ENCODE results near the gene BTN2A1.

The BTN2A1 gene

DNA sequence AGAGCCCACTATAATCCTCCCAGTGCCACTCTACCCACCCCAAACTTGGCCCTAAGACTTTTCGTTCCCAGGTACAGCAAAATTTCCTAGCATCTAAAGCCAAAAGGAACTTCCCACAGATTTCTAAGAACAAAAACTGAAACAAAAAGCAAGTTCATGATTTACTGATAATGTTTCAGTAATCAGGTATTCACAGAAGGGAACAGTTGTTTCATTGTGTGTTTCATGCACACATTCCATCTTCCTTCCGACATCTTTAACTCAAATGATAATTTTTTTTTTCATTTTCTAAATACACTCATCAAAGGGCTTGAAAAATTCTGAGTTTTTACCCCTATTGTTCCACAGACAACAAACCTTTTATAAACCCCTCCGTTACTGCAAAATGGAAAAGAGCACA lies 36.4 kb downstream of the BTN2A1 start:
- no peaks in the 10 kb centered on the region for H3K79me1 ChIP-seq (ENCODE audit: low read length)
- H3K4me1 ChIP-seq (ENCODE audit: control insufficient read depth in 1 of 2, insufficient read depth in 2 of 2, low read length in 2 of 2) = no peaks in the 10 kb centered on the region
- H2BK5ac ChIP-seq (ENCODE audit: low read depth, low read length, poor library complexity) = no peak overlapping the region
- no CpG with 5 or more reads among the region's 3 CpGs for WGBS (ENCODE audit: extremely low coverage, insufficient coverage, insufficient read length)
- no peak overlapping the region for H3K4me2 ChIP-seq (ENCODE audit: low read length)
- H2AFZ ChIP-seq (ENCODE audit: insufficient read depth, low read length, poor library complexity) = no peak overlapping the region
- no peak overlapping the region for H3K4ac ChIP-seq (ENCODE audit: low read depth, low read length)
- H3K23ac ChIP-seq (ENCODE audit: low read length) = no peak overlapping the region
- H3K27me3 ChIP-seq (ENCODE audit: insufficient read depth, low read length) = no peaks in the 10 kb centered on the region
- no peak overlapping the region for H4K12ac ChIP-seq (ENCODE audit: low read depth, low read length)
- H4K91ac ChIP-seq (ENCODE audit: low read depth, low read length) = no peak overlapping the region
- no peak overlapping the region for H3K9ac ChIP-seq (ENCODE audit: low read length)
- no peak overlapping the region for H3K18ac ChIP-seq (ENCODE audit: low read length)
- H4K8ac ChIP-seq (ENCODE audit: low read depth, low read length) = no peak overlapping the region
- H2AK5ac ChIP-seq (ENCODE audit: low read length) = no peak overlapping the region
- H3K9me3 ChIP-seq (ENCODE audit: insufficient read depth, low read depth, low read length) = no peaks in the 10 kb centered on the region
- H2BK120ac ChIP-seq (ENCODE audit: insufficient read depth, low read length, poor library complexity) = no peak overlapping the region
- H3K27ac ChIP-seq (ENCODE audit: low read depth, low read length) = no peak overlapping the region
- H3K36me3 ChIP-seq (ENCODE audit: control insufficient read depth in 1 of 2, insufficient read depth in 2 of 2, low read length in 2 of 2) = no peaks in the 10 kb centered on the region
- H2BK12ac ChIP-seq (ENCODE audit: low read length) = no peak overlapping the region
- H3K79me2 ChIP-seq (ENCODE audit: control insufficient read depth, insufficient read depth, low read length, poor library complexity) = no peaks in the 10 kb centered on the region
- no peak for DNase-seq
- no peak overlapping the region for H3K4me3 ChIP-seq (ENCODE audit: low read depth, low read length)
- H3K14ac ChIP-seq (ENCODE audit: low read length) = no peak overlapping the region

DNA sequence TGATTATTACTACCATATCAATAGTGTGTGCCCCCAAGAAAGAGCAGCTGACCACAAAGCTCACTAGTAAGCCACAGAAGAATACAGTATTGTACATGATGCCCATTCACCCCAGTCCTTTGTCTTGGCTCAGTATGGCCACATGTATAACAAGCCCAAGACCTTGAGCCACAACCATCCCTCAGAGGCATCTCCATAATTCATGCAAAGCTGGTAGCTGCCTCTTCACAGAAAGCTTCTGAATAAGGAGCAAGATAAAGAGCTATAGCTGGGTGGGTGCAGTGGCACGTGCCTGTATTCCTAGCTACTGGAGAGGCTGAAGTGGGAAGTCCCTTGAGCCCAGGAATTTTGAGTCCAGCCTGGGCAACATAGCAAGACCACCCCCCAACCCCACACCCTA lies 37.5 kb downstream of the BTN2A1 start:
- H4K91ac ChIP-seq (ENCODE audit: low read depth, low read length) = no peak overlapping the region
- H3K23ac ChIP-seq (ENCODE audit: low read length) = no peak overlapping the region
- H2AFZ ChIP-seq (ENCODE audit: insufficient read depth, low read length, poor library complexity) = no peak overlapping the region
- no peak overlapping the region for H4K8ac ChIP-seq (ENCODE audit: low read depth, low read length)
- H3K4me1 ChIP-seq (ENCODE audit: control insufficient read depth in 1 of 2, insufficient read depth in 2 of 2, low read length in 2 of 2) = no peaks in the 10 kb centered on the region
- H3K4me3 ChIP-seq (ENCODE audit: low read depth, low read length) = no peak overlapping the region
- H3K14ac ChIP-seq (ENCODE audit: low read length) = no peak overlapping the region
- H2AK5ac ChIP-seq (ENCODE audit: low read length) = no peak overlapping the region
- no peaks in the 10 kb centered on the region for H3K27me3 ChIP-seq (ENCODE audit: insufficient read depth, low read length)
- H3K18ac ChIP-seq (ENCODE audit: low read length) = no peak overlapping the region
- H3K79me1 ChIP-seq (ENCODE audit: low read length) = no peaks in the 10 kb centered on the region
- no peaks in the 10 kb centered on the region for H3K79me2 ChIP-seq (ENCODE audit: control insufficient read depth, insufficient read depth, low read length, poor library complexity)
- H2BK12ac ChIP-seq (ENCODE audit: low read length) = no peak overlapping the region
- no CpG with 5 or more reads among the region's 1 CpG for WGBS (ENCODE audit: extremely low coverage, insufficient coverage, insufficient read length)
- H3K36me3 ChIP-seq (ENCODE audit: control insufficient read depth in 1 of 2, insufficient read depth in 2 of 2, low read length in 2 of 2) = no peaks in the 10 kb centered on the region
- no peak for DNase-seq
- no peak overlapping the region for H2BK5ac ChIP-seq (ENCODE audit: low read depth, low read length, poor library complexity)
- H3K4ac ChIP-seq (ENCODE audit: low read depth, low read length) = no peak overlapping the region
- H4K12ac ChIP-seq (ENCODE audit: low read depth, low read length) = no peak overlapping the region
- no peak overlapping the region for H2BK120ac ChIP-seq (ENCODE audit: insufficient read depth, low read length, poor library complexity)
- no peak overlapping the region for H3K27ac ChIP-seq (ENCODE audit: low read depth, low read length)
- no peaks in the 10 kb centered on the region for H3K9me3 ChIP-seq (ENCODE audit: insufficient read depth, low read depth, low read length)
- H3K4me2 ChIP-seq (ENCODE audit: low read length) = no peak overlapping the region
- no peak overlapping the region for H3K9ac ChIP-seq (ENCODE audit: low read length)

DNA sequence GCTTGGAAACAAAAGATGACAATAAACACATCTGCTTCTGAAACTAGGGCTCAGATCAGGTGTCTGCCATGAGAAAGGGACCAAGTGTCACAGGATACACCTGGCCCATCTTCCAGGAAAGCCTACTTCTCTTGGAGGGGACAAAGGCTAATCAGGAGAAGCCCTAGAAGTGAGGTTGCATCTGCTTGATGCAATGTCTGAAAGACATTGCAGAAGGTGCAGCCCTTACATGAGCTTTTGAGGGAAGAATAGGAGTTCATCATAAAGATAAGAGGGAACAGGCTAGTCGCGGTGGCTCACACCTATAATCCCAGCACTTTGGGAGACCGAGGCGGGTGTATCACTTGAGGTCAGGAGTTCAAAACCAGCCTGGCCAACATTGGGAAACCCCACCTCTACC lies 39.9 kb downstream of the BTN2A1 start:
- H4K91ac ChIP-seq (ENCODE audit: low read depth, low read length) = no peak overlapping the region
- no peak overlapping the region for H2BK120ac ChIP-seq (ENCODE audit: insufficient read depth, low read length, poor library complexity)
- no peak overlapping the region for H3K14ac ChIP-seq (ENCODE audit: low read length)
- no peak overlapping the region for H3K4ac ChIP-seq (ENCODE audit: low read depth, low read length)
- no peaks in the 10 kb centered on the region for H3K36me3 ChIP-seq (ENCODE audit: control insufficient read depth in 1 of 2, insufficient read depth in 2 of 2, low read length in 2 of 2)
- H2BK5ac ChIP-seq (ENCODE audit: low read depth, low read length, poor library complexity) = no peak overlapping the region
- no peak overlapping the region for H4K8ac ChIP-seq (ENCODE audit: low read depth, low read length)
- no peak overlapping the region for H3K18ac ChIP-seq (ENCODE audit: low read length)
- H3K4me1 ChIP-seq (ENCODE audit: control insufficient read depth in 1 of 2, insufficient read depth in 2 of 2, low read length in 2 of 2) = peaks cover 5% of the 10 kb centered on the region in 2 experiments
- no peak overlapping the region for H3K23ac ChIP-seq (ENCODE audit: low read length)
- DNase-seq = no peak
- H4K12ac ChIP-seq (ENCODE audit: low read depth, low read length) = no peak overlapping the region
- no peak overlapping the region for H3K4me2 ChIP-seq (ENCODE audit: low read length)
- no peak overlapping the region for H2AK5ac ChIP-seq (ENCODE audit: low read length)
- peaks cover 3% of the 10 kb centered on the region for H3K9me3 ChIP-seq (ENCODE audit: insufficient read depth, low read depth, low read length)
- H3K27me3 ChIP-seq (ENCODE audit: insufficient read depth, low read length) = peaks cover 15% of the 10 kb centered on the region
- WGBS (ENCODE audit: extremely low coverage, insufficient coverage, insufficient read length) = no CpG with 5 or more reads among the region's 4 CpGs
- no peak overlapping the region for H2AFZ ChIP-seq (ENCODE audit: insufficient read depth, low read length, poor library complexity)
- H3K79me1 ChIP-seq (ENCODE audit: low read length) = no peaks in the 10 kb centered on the region
- H3K79me2 ChIP-seq (ENCODE audit: control insufficient read depth, insufficient read depth, low read length, poor library complexity) = no peaks in the 10 kb centered on the region
- no peak overlapping the region for H3K4me3 ChIP-seq (ENCODE audit: low read depth, low read length)
- no peak overlapping the region for H3K27ac ChIP-seq (ENCODE audit: low read depth, low read length)
- H2BK12ac ChIP-seq (ENCODE audit: low read length) = no peak overlapping the region
- H3K9ac ChIP-seq (ENCODE audit: low read length) = no peak overlapping the region

DNA sequence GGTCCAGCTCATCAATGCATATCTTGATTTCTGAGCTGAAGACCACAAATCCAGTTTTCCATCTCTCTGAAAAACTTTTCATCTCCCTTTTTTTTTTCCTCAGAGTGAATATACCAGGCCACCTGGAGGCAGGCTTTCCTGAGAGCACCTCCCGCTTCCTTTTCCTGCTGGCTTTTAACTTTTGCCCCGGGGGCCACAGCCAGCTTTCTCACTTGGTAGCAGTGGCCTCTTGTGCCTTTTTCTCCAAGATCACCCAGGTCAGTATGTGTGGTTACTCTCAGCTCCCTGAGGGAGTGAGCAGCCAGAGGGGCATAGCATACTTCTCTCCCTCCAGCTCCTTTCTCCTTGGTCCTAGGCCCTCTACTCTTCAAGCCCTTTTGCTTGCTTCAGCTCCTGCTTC lies 42.3 kb downstream of the BTN2A1 start, which contains the start of gene BTN1A1:
TSS of gene BTN1A1 (plus strand) at position 202 of the 400 bp plus-strand sequence. CDS start 984 bp downstream, outside the sequence.
- no CpG with 5 or more reads among the region's 2 CpGs for WGBS (ENCODE audit: extremely low coverage, insufficient coverage, insufficient read length)
- Histone ChIP-seq H3K18ac (ENCODE audit: low read length) (no peak within 1 kb of the TSS), H3K4me3 (ENCODE audit: low read depth, low read length) (no peak within 1 kb of the TSS), H3K23ac (ENCODE audit: low read length) (no peak within 1 kb of the TSS), H2BK120ac (ENCODE audit: insufficient read depth, low read length, poor library complexity) (no peak within 1 kb of the TSS), H2BK12ac (ENCODE audit: low read length) (no peak within 1 kb of the TSS), H3K27me3 (ENCODE audit: insufficient read depth, low read length) (peaks cover 15% of the 10 kb centered on the region), H3K36me3 (ENCODE audit: control insufficient read depth in 1 of 2, insufficient read depth in 2 of 2, low read length in 2 of 2) (no peaks in the 10 kb centered on the region), H2AFZ (ENCODE audit: insufficient read depth, low read length, poor library complexity) (no peak within 1 kb of the TSS), H3K27ac (ENCODE audit: low read depth, low read length) (no peak within 1 kb of the TSS), H3K4me1 (ENCODE audit: control insufficient read depth in 1 of 2, insufficient read depth in 2 of 2, low read length in 2 of 2) (peaks cover 5% of the 10 kb centered on the region in 2 experiments), H4K8ac (ENCODE audit: low read depth, low read length) (no peak within 1 kb of the TSS), H2BK5ac (ENCODE audit: low read depth, low read length, poor library complexity) (no peak within 1 kb of the TSS), H4K12ac (ENCODE audit: low read depth, low read length) (no peak within 1 kb of the TSS), H3K9me3 (ENCODE audit: insufficient read depth, low read depth, low read length) (peaks cover 3% of the 10 kb centered on the region), H3K79me1 (ENCODE audit: low read length) (no peaks in the 10 kb centered on the region), H4K91ac (ENCODE audit: low read depth, low read length) (no peak within 1 kb of the TSS), H3K4ac (ENCODE audit: low read depth, low read length) (no peak within 1 kb of the TSS), H3K14ac (ENCODE audit: low read length) (no peak within 1 kb of the TSS), H2AK5ac (ENCODE audit: low read length) (no peak within 1 kb of the TSS), H3K9ac (ENCODE audit: low read length) (no peak within 1 kb of the TSS), H3K4me2 (ENCODE audit: low read length) (no peak within 1 kb of the TSS), H3K79me2 (ENCODE audit: control insufficient read depth, insufficient read depth, low read length, poor library complexity) (no peaks in the 10 kb centered on the region)
- peak in 1 of 2 donors; percentile 20 for DNase-seq
